H1 (cell line): ENCODE results near the gene MAP1B. TPM values are rescaled to one million over a fixed set of nuclear protein-coding genes. Genes with fewer than 3 reads are reported as not detected.

Experiments used
- CTCF ChIA-PET: fragments of 300-600 bp; sonication (Branson Sonifier 250); formaldehyde crosslinking; loops from one replicate; lab custom pipeline; 2021; ENCODE audit not compliant: partially characterized antibody; lab: Charles Lee
- POLR2A ChIA-PET: fragments of 300-600 bp; sonication (Branson Sonifier 250); formaldehyde crosslinking; loops from one replicate; lab custom pipeline; 2021; ENCODE audit warnings: inconsistent platforms; ENCODE audit not compliant: partially characterized antibody; lab: Charles Lee
- DNase-seq, 2 experiments: peaks; one replicate each; pipeline versions ENCODE4 v3.0.0 to v3.0.0-alpha.2; 2010 to 2022; ENCODE audit warnings: low spot score in 2 of 2, low read depth in 1 of 2, mixed read lengths in 1 of 2
- FAIRE-seq: peaks from 2 replicates; lab custom pipeline; 2011; peaks lifted over from hg19 to GRCh38; lab: Jason Lieb, UNC
- H2AFZ ChIP-seq: 2 replicates; pipeline ENCODE4 v1.8.1; 2012; ENCODE audit warnings: low read length, inconsistent platforms
- H2AK5ac ChIP-seq: 2 replicates; pipeline ENCODE4 v1.6.1; 2013; ENCODE audit warnings: low read depth, low read length
- H2BK120ac ChIP-seq: replicated peaks from 2 replicates; pipeline ENCODE3; 2013; ENCODE audit warnings: low read depth, low read length, inconsistent platforms
- H2BK12ac ChIP-seq: 2 replicates; pipeline ENCODE4 v1.6.1; 2013; ENCODE audit warnings: low read depth, low read length
- H2BK15ac ChIP-seq: 2 replicates; pipeline ENCODE4 v1.6.1; 2013; ENCODE audit warnings: low read length
- H2BK20ac ChIP-seq: 2 replicates; pipeline ENCODE4 v1.6.1; 2013; ENCODE audit warnings: low read length
- H2BK5ac ChIP-seq: 2 replicates; pipeline ENCODE4 v1.6.1; 2013; ENCODE audit warnings: low read depth, low read length
- H3K14ac ChIP-seq: 2 replicates; pipeline ENCODE4 v1.6.1; 2013; ENCODE audit warnings: inconsistent platforms; ENCODE audit not compliant: insufficient read length
- H3K18ac ChIP-seq: 2 replicates; pipeline ENCODE4 v1.6.1; 2013; ENCODE audit warnings: low read length; ENCODE audit errors: extremely low read depth
- H3K23ac ChIP-seq: 2 replicates; pipeline ENCODE4 v1.6.1; 2013; ENCODE audit warnings: inconsistent platforms; ENCODE audit not compliant: insufficient read length
- H3K23me2 ChIP-seq: 2 replicates; pipeline ENCODE4 v1.6.1; 2013; ENCODE audit warnings: low read depth, low read length
- H3K27ac ChIP-seq: 2 replicates; pipeline ENCODE4 v1.6.1; 2011; ENCODE audit warnings: low read depth, low read length, inconsistent platforms
- H3K27me3 ChIP-seq, 4 experiments: replicated peaks in 1 of 4; 1 replicate in 1 of 4; 2 replicates in 3 of 4; pipeline versions ENCODE4 v1.6.1 to v1.8.1; 2011 to 2013; ENCODE audit warnings: low read length in 3 of 4, mild to moderate bottlenecking in 3 of 4, inconsistent platforms in 2 of 4, mixed read lengths in 2 of 4, moderate library complexity in 1 of 4; ENCODE audit not compliant: control insufficient read depth in 3 of 4, insufficient read depth in 3 of 4; ENCODE audit errors: extremely low read depth in 1 of 4
- H3K36me3 ChIP-seq, 4 experiments: 2 replicates each; pipeline versions ENCODE4 v1.6.1 to v1.8.1; 2011 to 2013; ENCODE audit warnings: mild to moderate bottlenecking in 4 of 4, low read length in 3 of 4, moderate library complexity in 2 of 4, control low read depth in 1 of 4, inconsistent platforms in 1 of 4; ENCODE audit not compliant: insufficient read depth in 4 of 4, control insufficient read depth in 2 of 4
- H3K4ac ChIP-seq: replicated peaks from 2 replicates; pipeline ENCODE3; 2013; ENCODE audit warnings: low read length, low read depth, mixed read lengths, inconsistent platforms; ENCODE audit not compliant: insufficient read length
- H3K4me1 ChIP-seq, 4 experiments: replicated peaks in 1 of 4; 1 replicate in 1 of 4; 2 replicates in 3 of 4; pipeline versions ENCODE4 v1.6.1 to v1.8.1; 2011 to 2013; ENCODE audit warnings: low read length in 3 of 4, inconsistent platforms in 2 of 4, mixed read lengths in 1 of 4; ENCODE audit not compliant: insufficient read depth in 4 of 4, control insufficient read depth in 3 of 4
- H3K4me2 ChIP-seq, 2 experiments: 2 replicates each; pipeline versions ENCODE4 v1.6.1 to v1.8.1; 2011 to 2013; ENCODE audit warnings: low read depth in 2 of 2, low read length in 2 of 2, control low read depth in 1 of 2, inconsistent platforms in 1 of 2, mild to moderate bottlenecking in 1 of 2; ENCODE audit not compliant: insufficient read depth in 1 of 2
- H3K4me3 ChIP-seq, 4 experiments: fragments of 200-600, 300-600 bp in 1 of 4; sonication (generic), shearing (Covaris generic), sonication (Bioruptor Twin) in 1 of 4; 2 replicates each; pipeline versions ENCODE4 v1.5.1 to v1.8.1; 2011 to 2016; ENCODE audit warnings: low read length in 4 of 4, low read depth in 3 of 4, control low read depth in 2 of 4, inconsistent platforms in 2 of 4, mild to moderate bottlenecking in 2 of 4, mixed read lengths in 1 of 4, moderate library complexity in 1 of 4; ENCODE audit not compliant: insufficient read depth in 2 of 4; ENCODE audit errors: extremely low read depth in 1 of 4
- H3K56ac ChIP-seq: replicated peaks from 2 replicates; pipeline ENCODE3; 2013; ENCODE audit warnings: low read depth, mild to moderate bottlenecking, mixed read lengths, low read length, inconsistent platforms; ENCODE audit not compliant: insufficient read length
- H3K79me1 ChIP-seq: 2 replicates; pipeline ENCODE4 v1.6.1; 2013; ENCODE audit warnings: low read depth, low read length, control low read depth
- H3K79me2 ChIP-seq, 2 experiments: 2 replicates each; pipeline versions ENCODE4 v1.6.1 to v1.8.1; 2012 to 2013; ENCODE audit warnings: low read length in 2 of 2, mild to moderate bottlenecking in 2 of 2, inconsistent platforms in 1 of 2; ENCODE audit not compliant: insufficient read depth in 2 of 2, control insufficient read depth in 1 of 2
- H3K9ac ChIP-seq, 4 experiments: replicated peaks in 1 of 4; 1 replicate in 1 of 4; 2 replicates in 3 of 4; pipeline versions ENCODE4 v1.6.1 to v1.8.1; 2011 to 2013; ENCODE audit warnings: low read depth in 3 of 4, low read length in 3 of 4, control low read depth in 2 of 4, mild to moderate bottlenecking in 2 of 4, moderate library complexity in 2 of 4, inconsistent platforms in 1 of 4; ENCODE audit errors: extremely low read depth in 1 of 4
- H3K9me3 ChIP-seq, 2 experiments: 2 replicates each; pipeline versions ENCODE4 v1.6.1 to v1.8.1; 2012 to 2013; ENCODE audit warnings: mild to moderate bottlenecking in 2 of 2, moderate library complexity in 2 of 2, control low read depth in 1 of 2, inconsistent platforms in 1 of 2, low read depth in 1 of 2, low read length in 1 of 2, mixed read lengths in 1 of 2; ENCODE audit not compliant: insufficient read depth in 2 of 2
- H4K20me1 ChIP-seq, 2 experiments: replicated peaks in 1 of 2; 2 replicates each; pipeline versions ENCODE3 to v1.8.1; 2011 to 2013; ENCODE audit warnings: inconsistent platforms in 2 of 2, low read length in 2 of 2, mild to moderate bottlenecking in 1 of 2; ENCODE audit not compliant: insufficient read depth in 2 of 2, control insufficient read depth in 1 of 2
- H4K5ac ChIP-seq: 2 replicates; pipeline ENCODE4 v1.6.1; 2013; ENCODE audit warnings: low read length, low read depth, mixed read lengths, inconsistent platforms; ENCODE audit not compliant: insufficient read length
- H4K8ac ChIP-seq: 2 replicates; pipeline ENCODE4 v1.8.0; 2013; ENCODE audit warnings: mild to moderate bottlenecking, moderate library complexity, low read length, inconsistent platforms; ENCODE audit not compliant: insufficient read depth; ENCODE audit errors: extremely low read depth
- H4K91ac ChIP-seq: replicated peaks from 2 replicates; pipeline ENCODE3; 2013; ENCODE audit warnings: low read length, mixed read lengths, inconsistent platforms; ENCODE audit not compliant: insufficient read length
- ATF2 ChIP-seq: IDR thresholded peaks from 2 replicates; pipeline ENCODE4 v1.6.1; 2012; ENCODE audit warnings: low read length, inconsistent platforms
- BACH1 ChIP-seq: IDR thresholded peaks from 2 replicates; pipeline ENCODE4 v1.6.1; 2012; ENCODE audit warnings: low read length, improper control_type of control experiment
- CBX8 ChIP-seq: fragments of 300-800, 300-1000 bp; sonication (generic); IDR thresholded peaks from 2 replicates; pipeline ENCODE4 v1.7.1; 2016; ENCODE audit warnings: low read depth, low read length, borderline replicate concordance
- CEBPB ChIP-seq: IDR thresholded peaks from 2 replicates; pipeline ENCODE4 v1.6.1; 2012; ENCODE audit warnings: low read depth, low read length
- JUND ChIP-seq: IDR thresholded peaks from 2 replicates; pipeline ENCODE4 v1.6.1; 2011; ENCODE audit warnings: mild to moderate bottlenecking, improper control_type of control experiment, low read length
- KDM4A ChIP-seq: IDR thresholded peaks from one replicate; pipeline ENCODE4 v1.7.1; 2012; ENCODE audit warnings: low read depth, mild to moderate bottlenecking, moderate library complexity, low read length, inconsistent platforms; ENCODE audit not compliant: severe bottlenecking
- MAX ChIP-seq: IDR thresholded peaks from 2 replicates; pipeline ENCODE4 v1.6.1; 2012; ENCODE audit warnings: inconsistent platforms
- PHF8 ChIP-seq: fragments of 200-600 bp; sonication (generic); conservative IDR thresholded peaks from 2 replicates; pipeline ENCODE4 v1.7.1; 2012; ENCODE audit warnings: low read depth, mild to moderate bottlenecking, inconsistent platforms, low read length, moderate library complexity
- POLR2AphosphoS5 ChIP-seq: IDR thresholded peaks from 2 replicates; pipeline ENCODE4 v1.6.1; 2011; ENCODE audit warnings: low read depth, low read length
- RFX5 ChIP-seq: IDR thresholded peaks from 2 replicates; pipeline ENCODE4 v1.6.1; 2011; ENCODE audit warnings: low read depth, low read length, improper control_type of control experiment, borderline replicate concordance
- SAP30 ChIP-seq: fragments of 300-600 bp; sonication (generic); IDR thresholded peaks from 2 replicates; pipeline ENCODE4 v1.7.1; 2012; ENCODE audit warnings: low read length, moderate library complexity, mild to moderate bottlenecking, inconsistent platforms; ENCODE audit not compliant: insufficient read depth, insufficient replicate concordance
- SIN3A ChIP-seq, 2 experiments: IDR thresholded peaks in 1 of 2; conservative IDR thresholded peaks in 1 of 2; 2 replicates each; pipeline ENCODE4 v1.6.1; 2011 to 2012; ENCODE audit warnings: low read length in 2 of 2, improper control_type of control experiment in 1 of 2, low read depth in 1 of 2, mild to moderate bottlenecking in 1 of 2
- WGBS, 2 experiments: shearing (Covaris generic) in 1 of 2; methylation state at CpG; one replicate each; pipeline versions ENCODE4 v1.1.6 to v1.1.7; 2013 to 2015; ENCODE audit warnings: low lambda C conversion rate in 2 of 2, mixed read lengths in 2 of 2, inconsistent platforms in 1 of 2, low coverage in 1 of 2, missing lambda C conversion rate in 1 of 2; ENCODE audit not compliant: insufficient replicate concordance in 2 of 2, insufficient coverage in 1 of 2, insufficient read length in 1 of 2; ENCODE audit errors: extremely low coverage in 1 of 2, missing lambda C conversion rate in 1 of 2; 5-methylcytosine and 5-hydroxymethylcytosine counted together
- polyA plus RNA-seq, 7 experiments: library from polyadenylated mRNA; depleted of rRNA in 3 of 7; stranded (reverse) in 5 of 7; unstranded in 2 of 7; fragments of >200 nt in 5 of 7; fragments of 200-250 nt in 2 of 7; gene quantifications; 1 replicate in 5 of 7; 2 replicates in 1 of 7; 4 replicates in 1 of 7; pipeline versions ENCODE4 v1.2.1 to v1.2.3, GENCODE V29; 2011 to 2013; ENCODE audit warnings: missing spikeins in 2 of 7, mixed read lengths in 2 of 7
- total RNA-seq: library from RNA; stranded (reverse); fragmentation: NEBNext Ultra II Directional; extraction: Animal tissue kit (Norgen Biotek cat#: 25700); gene quantifications from 2 replicates; pipeline ENCODE4 v1.2.1, GENCODE V29; 2021

MAP1B gene
- total and polyA plus RNA-seq, 2 of the 8 experiments (the other 6 are each of a cell fraction or from before 2014, with no cell fraction given) = 24.5 to 120 TPM

- no peak overlapping the region for H3K27ac ChIP-seq
- H3K4me2 ChIP-seq = no peak overlapping the region
- no peak overlapping the region for H3K9ac ChIP-seq
- peaks cover 0 to 2% of the 10 kb centered on the region in 2 experiments for H4K20me1 ChIP-seq
- H3K27me3 ChIP-seq = no peaks in the 10 kb centered on the region
- H3K4me3 ChIP-seq = no peak overlapping the region
- no peak overlapping the region for H4K91ac ChIP-seq
- H4K5ac ChIP-seq = no peak overlapping the region
- no peak overlapping the region for H3K14ac ChIP-seq
- no peak overlapping the region for H2BK20ac ChIP-seq
- H2AFZ ChIP-seq = no peak overlapping the region
- H4K8ac ChIP-seq = no peak overlapping the region
- no peak overlapping the region for H2BK12ac ChIP-seq
- FAIRE-seq (no peak), DNase-seq (no peak)
- no peak overlapping the region for H3K18ac ChIP-seq
- no peak overlapping the region for H3K56ac ChIP-seq
- no peak overlapping the region for H2BK120ac ChIP-seq
- H3K9me3 ChIP-seq = no peaks in the 10 kb centered on the region
- H2BK5ac ChIP-seq = no peak overlapping the region
- no peak overlapping the region for H2AK5ac ChIP-seq
- CTCF ChIA-PET = interaction anchor here (0.7 to 1.3 kb wide), 4 partner anchors 12 to 95 kb away, joined by 3 to 4 read pairs (median 3); no protein-coding TSS in a partner anchor
- H3K23ac ChIP-seq = no peak overlapping the region
- no peaks in the 10 kb centered on the region; a peak in 2 of 8 replicates for H3K36me3 ChIP-seq
- POLR2A ChIA-PET = no interaction called here
- H2BK15ac ChIP-seq = no peak overlapping the region
- H3K23me2 ChIP-seq = no peaks in the 10 kb centered on the region
- peaks cover 0 to 9% of the 10 kb centered on the region in 2 experiments; a peak in 2 of 4 replicates for H3K79me2 ChIP-seq
- no peaks in the 10 kb centered on the region for H3K79me1 ChIP-seq
- WGBS, 2 experiments = 79% methylated on average over 1 of the region's 1 CpG; no CpG with 5 or more reads in 1 of the 2 experiments
- no peaks in the 10 kb centered on the region for H3K4me1 ChIP-seq
- H3K4ac ChIP-seq = no peak overlapping the region
- TF ChIP-seq CEBPB (no peak), ATF2 (no peak), MAX (no peak), KDM4A (no peak), RFX5 (no peak), PHF8 (no peak), BACH1 (no peak), POLR2AphosphoS5 (no peak), SIN3A (conservative IDR thresholded peaks at IDR 0.05 in 1 of 2, IDR thresholded peaks at IDR 0.05 in 1 of 2; ENCODE audit: low read depth in 1 of 2, low read length in 2 of 2) (no peak), JUND (no peak), SAP30 (no peak), CBX8 (no peak)
Observed at GRCh38 chr5:72251386-72251785, 144.1 kb downstream of the MAP1B start.
